NT2/D1 (cell line): Measurements from ENCODE around the gene SLC4A1.

Experiments
- SUZ12 ChIP-seq: IDR thresholded peaks from 2 replicates; pipeline ENCODE4 v1.6.1; 2011; ENCODE audit not compliant: insufficient read length, insufficient read depth; ENCODE audit errors: extremely low read depth
- YY1 ChIP-seq: IDR thresholded peaks from 2 replicates; pipeline ENCODE4 v1.6.1; 2011; ENCODE audit not compliant: insufficient read length, insufficient read depth

DNA sequence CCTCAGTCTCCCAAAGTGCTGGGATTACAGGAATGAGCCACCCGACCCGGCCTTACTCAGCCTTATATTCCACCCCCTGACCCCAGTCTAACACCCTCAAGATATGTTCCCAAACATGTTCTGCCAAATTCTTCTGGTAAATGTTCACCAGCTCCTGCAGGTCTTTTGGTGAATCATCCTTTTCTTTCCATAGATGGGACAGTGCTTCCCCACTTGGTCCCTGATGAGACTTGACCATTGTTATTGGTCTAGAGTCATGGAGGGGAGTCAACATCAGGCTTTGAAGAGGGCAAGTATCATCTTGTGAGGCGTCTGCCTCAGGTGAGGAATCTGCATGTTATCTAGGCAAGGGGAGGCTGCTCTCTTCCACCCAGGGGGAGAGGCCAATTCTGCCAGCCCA is 30.0 kb upstream of the SLC4A1 start:
- no peak for TF ChIP-seq SUZ12
- TF ChIP-seq YY1, result no peak
